Colonic mucosa (tissue), 4 donors: Measurements from ENCODE around the gene TLE2. TPM values are rescaled to one million over a fixed set of nuclear protein-coding genes. Genes with fewer than 3 reads are reported as not detected.

ENCODE experiments used
- DNase-seq: peaks from one replicate; pipeline ENCODE4 v3.0.0-alpha.2; 2020
- H3K27ac ChIP-seq: fragments of 200-600 bp; one replicate; pipeline ENCODE4 v1.8.0; 2021
- H3K27me3 ChIP-seq: fragments of 200-600 bp; one replicate; pipeline ENCODE4 v1.8.0; 2021
- H3K36me3 ChIP-seq: fragments of 200-600 bp; one replicate; pipeline ENCODE4 v1.8.0; 2021
- H3K4me1 ChIP-seq: fragments of 200-600 bp; one replicate; pipeline ENCODE4 v1.8.0; 2021; ENCODE audit warnings: mild to moderate bottlenecking
- H3K4me3 ChIP-seq: fragments of 200-600 bp; one replicate; pipeline ENCODE4 v1.8.0; 2021
- H3K9ac ChIP-seq, 2 donors: one replicate each; pipeline ENCODE4 v1.7.0; 2013; ENCODE audit warnings: control low read depth in 2 of 2, low read depth in 2 of 2, low read length in 2 of 2
- H3K9me3 ChIP-seq: fragments of 200-600 bp; one replicate; pipeline ENCODE4 v1.8.0; 2021
- CTCF ChIP-seq: fragments of 200-600 bp; IDR thresholded peaks from one replicate; pipeline ENCODE4 v1.8.0; 2022; ENCODE audit warnings: antibody characterized with exemption, mild to moderate bottlenecking
- intact Hi-C: fragments of 100-400 bp; cut with DNase I; formaldehyde crosslinking; loops from one replicate; pipeline ENCODE4 v1.14.1; 2022
- total RNA-seq, 2 donors: library from RNA; stranded (reverse); fragmentation: NEBNext Ultra II Directional in 1 of 2; extraction: Animal tissue kit (Norgen Biotek cat#: 25700) in 1 of 2; gene quantifications; one replicate each; pipeline ENCODE4 v1.2.1, GENCODE V29; 2021
- donor health status: healthy.
- donor health status: DM: no; HTN: no; CAD: no.
- donor health status: DM: no; HTN: no; CAD: no.

TLE2 gene
- total RNA-seq, 2 donors from 2014 or later: 42.8 to 52.4 TPM

- Histone ChIP-seq H3K9me3 (no peaks in the 10 kb centered on the region), H3K9ac (no peak overlapping the region), H3K27me3 (no peaks in the 10 kb centered on the region), H3K27ac (no peak overlapping the region), H3K4me1 (no peaks in the 10 kb centered on the region), H3K36me3 (no peaks in the 10 kb centered on the region), H3K4me3 (no peak overlapping the region)
- TF ChIP-seq CTCF: no peak
- DNase-seq: no peak
- intact Hi-C loops: loop anchor here (5.0 kb wide), 1 partner anchor 112 kb away; no protein-coding TSS in a partner anchor
Measured at GRCh38 chr19:2960120-2960519, 69.0 kb downstream of the TLE2 start.

GRCh38 chr19:2957160-2957559 lies 71.9 kb downstream of the TLE2 start:
- Histone ChIP-seq H3K9ac (no peak overlapping the region), H3K27me3 (no peaks in the 10 kb centered on the region), H3K9me3 (no peaks in the 10 kb centered on the region), H3K27ac (no peak overlapping the region), H3K4me3 (no peak overlapping the region), H3K36me3 (no peaks in the 10 kb centered on the region), H3K4me1 (no peaks in the 10 kb centered on the region)
- intact Hi-C loops: loop anchor here (5.0 kb wide), 2 partner anchors 150 to 205 kb away; no protein-coding TSS in a partner anchor
- no peak for DNase-seq
- no peak for TF ChIP-seq CTCF

- no peak for TF ChIP-seq CTCF
- no peaks in the 10 kb centered on the region for H3K4me1 ChIP-seq
- peak overlapping the region; percentile 82 for H3K27ac ChIP-seq
- peak overlapping the region; percentile 12 for H3K4me3 ChIP-seq
- no peaks in the 10 kb centered on the region for H3K9me3 ChIP-seq
- intact Hi-C loops: no loop called here
- no peaks in the 10 kb centered on the region for H3K27me3 ChIP-seq
- H3K9ac ChIP-seq: peak overlapping the region in 1 of 2 donors; percentile 38
- peak; percentile 83 for DNase-seq
- no peaks in the 10 kb centered on the region for H3K36me3 ChIP-seq
Measured at GRCh38 chr19:2952953-2953481, 76.1 kb downstream of the TLE2 start.

- intact Hi-C loops: no loop called here
- Histone ChIP-seq H3K27me3 (no peaks in the 10 kb centered on the region), H3K27ac (peak overlapping the region; percentile 91), H3K9me3 (no peaks in the 10 kb centered on the region), H3K4me3 (peak overlapping the region; percentile 79), H3K36me3 (no peaks in the 10 kb centered on the region), H3K4me1 (no peaks in the 10 kb centered on the region), H3K9ac (peak overlapping the region; percentile 77 to 92)
- no peak for TF ChIP-seq CTCF
- peak; percentile 100 for DNase-seq
Measured at GRCh38 chr19:2950286-2951124, 78.6 kb downstream of the TLE2 start.

GRCh38 chr19:2949939-2950285 lies 79.2 kb downstream of the TLE2 start:
- peak overlapping the region; percentile 91 for H3K27ac ChIP-seq
- no peaks in the 10 kb centered on the region for H3K27me3 ChIP-seq
- intact Hi-C loops: no loop called here
- peak overlapping the region; percentile 79 for H3K4me3 ChIP-seq
- no peaks in the 10 kb centered on the region for H3K36me3 ChIP-seq
- H3K9ac ChIP-seq: peak overlapping the region; percentile 77 to 92
- H3K4me1 ChIP-seq: no peaks in the 10 kb centered on the region
- H3K9me3 ChIP-seq: no peaks in the 10 kb centered on the region
- TF ChIP-seq CTCF: no peak
- no peak for DNase-seq

Other genes with a start within 250 kb of the TLE2 start
- gene SGTA, start 246.0 kb downstream of the TLE2 start, total RNA-seq: 10 to 100 TPM; 46.5 to 80.6 TPM
- gene THOP1, start 243.8 kb downstream of the TLE2 start, total RNA-seq: 100 to 1,000 TPM in 1 of 2 donors, 10 to 100 TPM in 1; 45.5 to 139 TPM
- 1 to 10 TPM; 3.0 to 5.1 TPM for gene ZNF554, start 209.4 kb downstream of the TLE2 start, total RNA-seq
- 1 to 10 TPM; 3.2 to 5.5 TPM for gene ZNF555, start 187.8 kb downstream of the TLE2 start, total RNA-seq
- under 1 TPM in 1 of 2 donors, not detected in 1; 0.22 TPM for gene ZNF556, start 161.9 kb downstream of the TLE2 start, total RNA-seq
- 10 to 100 TPM; 10.9 to 12.4 TPM for gene ZNF57, start 128.4 kb downstream of the TLE2 start, total RNA-seq
- gene ZNF77, start 84.3 kb downstream of the TLE2 start, total RNA-seq: 1 to 10 TPM; 3.1 to 3.3 TPM
- 1 to 10 TPM; 2.9 to 3.8 TPM for gene TLE6, start 51.7 kb downstream of the TLE2 start, total RNA-seq
- gene TLE5, start 33.2 kb upstream of the TLE2 start, total RNA-seq: 100 to 1,000 TPM; 407 to 409 TPM
- 100 to 1,000 TPM; 197 to 215 TPM for gene GNA11, start 65.1 kb upstream of the TLE2 start, total RNA-seq
- gene GNA15, start 106.8 kb upstream of the TLE2 start, total RNA-seq: 1 to 10 TPM; 1.6 to 6.6 TPM
- gene S1PR4, start 149.5 kb upstream of the TLE2 start, total RNA-seq: 1 to 10 TPM in 1 of 2 donors, under 1 TPM in 1; 0.96 to 1.1 TPM
- 100 to 1,000 TPM in 1 of 2 donors, 10 to 100 TPM in 1; 75.0 to 195 TPM for gene NCLN, start 156.7 kb upstream of the TLE2 start, total RNA-seq
- under 1 TPM; 0.42 to 0.59 TPM for gene CELF5, start 195.4 kb upstream of the TLE2 start, total RNA-seq